Mesenchymal stem cell (in vitro differentiated cells and primary cell): ENCODE measurements around the gene PLCH2.

Experiments
- DNase-seq: peaks from one replicate; pipeline ENCODE4 v3.0.0-alpha.2; 2013
- H2AFZ ChIP-seq: one replicate; pipeline ENCODE4 v1.6.1; 2013; ENCODE audit warnings: low read depth, mild to moderate bottlenecking, control low read depth, inconsistent platforms, low read length, moderate library complexity
- H2AK5ac ChIP-seq: 2 replicates; pipeline ENCODE4 v1.6.1; 2013; ENCODE audit warnings: low read length, moderate library complexity, mild to moderate bottlenecking, inconsistent platforms; ENCODE audit not compliant: severe bottlenecking
- H2BK120ac ChIP-seq: one replicate; pipeline ENCODE4 v1.6.1; 2013; ENCODE audit warnings: low read depth, mild to moderate bottlenecking, inconsistent platforms, low read length, moderate library complexity
- H2BK12ac ChIP-seq, 2 experiments: one replicate each; pipeline ENCODE4 v1.6.1; 2013; ENCODE audit warnings: inconsistent platforms in 2 of 2, low read length in 2 of 2, mild to moderate bottlenecking in 2 of 2, moderate library complexity in 2 of 2, control low read depth in 1 of 2
- H2BK15ac ChIP-seq: one replicate; pipeline ENCODE4 v1.6.1; 2013; ENCODE audit warnings: mild to moderate bottlenecking, low read depth, inconsistent platforms; ENCODE audit not compliant: poor library complexity, severe bottlenecking
- H2BK5ac ChIP-seq: 2 replicates; pipeline ENCODE4 v1.6.1; 2013; ENCODE audit warnings: low read depth, mild to moderate bottlenecking, low read length, control low read depth, inconsistent platforms; ENCODE audit not compliant: poor library complexity, severe bottlenecking
- H3K14ac ChIP-seq, 2 experiments: one replicate each; pipeline ENCODE4 v1.6.1; 2013; ENCODE audit warnings: inconsistent platforms in 2 of 2, low read length in 2 of 2, control low read depth in 1 of 2, mild to moderate bottlenecking in 1 of 2, moderate library complexity in 1 of 2
- H3K18ac ChIP-seq, 2 experiments: one replicate each; pipeline ENCODE4 v1.6.1; 2013; ENCODE audit warnings: inconsistent platforms in 2 of 2, low read length in 2 of 2, control low read depth in 1 of 2, low read depth in 1 of 2, mild to moderate bottlenecking in 1 of 2
- H3K23ac ChIP-seq, 2 experiments: one replicate each; pipeline ENCODE4 v1.6.1; 2013; ENCODE audit warnings: inconsistent platforms in 2 of 2, low read length in 2 of 2, mild to moderate bottlenecking in 2 of 2, moderate library complexity in 2 of 2, control low read depth in 1 of 2
- H3K27ac ChIP-seq: 2 replicates; pipeline ENCODE4 v1.5.1; 2013; ENCODE audit warnings: mild to moderate bottlenecking, moderate library complexity, low read length, control low read depth, inconsistent platforms; ENCODE audit not compliant: poor library complexity, severe bottlenecking
- H3K27me3 ChIP-seq, 2 experiments: 2 replicates each; pipeline versions ENCODE4 v1.6.1 to v1.7.0; 2013; ENCODE audit warnings: low read length in 2 of 2, mild to moderate bottlenecking in 2 of 2, moderate library complexity in 2 of 2, control low read depth in 1 of 2, inconsistent platforms in 1 of 2; ENCODE audit not compliant: control insufficient read depth in 1 of 2, insufficient read depth in 1 of 2
- H3K36me3 ChIP-seq, 2 experiments: 2 replicates each; pipeline versions ENCODE4 v1.6.1 to v1.7.0; 2013; ENCODE audit warnings: low read length in 2 of 2, control low read depth in 1 of 2, inconsistent platforms in 1 of 2, low read depth in 1 of 2, mild to moderate bottlenecking in 1 of 2; ENCODE audit not compliant: insufficient read depth in 2 of 2, control insufficient read depth in 1 of 2
- H3K4ac ChIP-seq, 2 experiments: one replicate each; pipeline ENCODE4 v1.6.1; 2013; ENCODE audit warnings: inconsistent platforms in 2 of 2, low read length in 2 of 2, mild to moderate bottlenecking in 2 of 2, moderate library complexity in 2 of 2, control low read depth in 1 of 2, low read depth in 1 of 2
- H3K4me1 ChIP-seq: 2 replicates; pipeline ENCODE4 v1.6.1; 2013; ENCODE audit warnings: low read depth, low read length, control low read depth; ENCODE audit not compliant: control insufficient read depth, insufficient read depth
- H3K4me2 ChIP-seq: 2 replicates; pipeline ENCODE4 v1.6.1; 2013; ENCODE audit warnings: low read length, mild to moderate bottlenecking, inconsistent platforms; ENCODE audit not compliant: poor library complexity, severe bottlenecking
- H3K4me3 ChIP-seq, 2 experiments: 2 replicates each; pipeline versions ENCODE4 v1.5.1 to v1.7.0; 2013; ENCODE audit warnings: low read length in 2 of 2, mild to moderate bottlenecking in 2 of 2, control low read depth in 1 of 2, low read depth in 1 of 2; ENCODE audit not compliant: insufficient read depth in 1 of 2
- H3K79me1 ChIP-seq: replicated peaks from 2 replicates; pipeline ENCODE4 v1.6.1; 2013; ENCODE audit warnings: mild to moderate bottlenecking, control low read depth, low read length, inconsistent platforms; ENCODE audit not compliant: poor library complexity, severe bottlenecking
- H3K9ac ChIP-seq: 2 replicates; pipeline ENCODE4 v1.7.0; 2013; ENCODE audit warnings: mild to moderate bottlenecking, low read length, moderate library complexity
- H3K9me3 ChIP-seq: 2 replicates; pipeline ENCODE4 v1.7.0; 2013; ENCODE audit warnings: mild to moderate bottlenecking, low read length; ENCODE audit not compliant: control insufficient read depth
- H4K8ac ChIP-seq: one replicate; pipeline ENCODE4 v1.6.1; 2013; ENCODE audit warnings: inconsistent platforms, mild to moderate bottlenecking, low read length, moderate library complexity
- H4K91ac ChIP-seq: one replicate; pipeline ENCODE4 v1.6.1; 2013; ENCODE audit warnings: mild to moderate bottlenecking, low read length, inconsistent platforms
- WGBS: methylation state at CpG from one replicate; pipeline ENCODE4 v1.1.7; 2013; ENCODE audit warnings: mixed read lengths; 5-methylcytosine and 5-hydroxymethylcytosine counted together

The PLCH2 gene

GRCh38 chr1:2474104-2474844 is 1.8 kb upstream of the PLCH2 start:
- H2BK12ac ChIP-seq, result no peak overlapping the region
- no peak for DNase-seq
- no peak overlapping the region for H3K18ac ChIP-seq
- H4K91ac ChIP-seq, result no peak overlapping the region
- H3K27ac ChIP-seq, result no peak overlapping the region
- no peak overlapping the region for H3K4me3 ChIP-seq
- peaks cover 0 to 63% of the 10 kb centered on the region in 2 experiments for H3K27me3 ChIP-seq
- no peak overlapping the region for H3K4me2 ChIP-seq
- H2BK15ac ChIP-seq, result no peak overlapping the region
- peaks cover 0 to 30% of the 10 kb centered on the region in 2 experiments for H3K36me3 ChIP-seq
- peaks cover 12% of the 10 kb centered on the region for H3K79me1 ChIP-seq
- H3K14ac ChIP-seq, result no peak overlapping the region
- H3K9ac ChIP-seq, result no peak overlapping the region
- no peak overlapping the region for H2AK5ac ChIP-seq
- no peak overlapping the region for H3K4ac ChIP-seq
- no peaks in the 10 kb centered on the region for H3K9me3 ChIP-seq
- peaks cover 56% of the 10 kb centered on the region for H3K4me1 ChIP-seq
- no peak overlapping the region for H4K8ac ChIP-seq
- no peak overlapping the region for H3K23ac ChIP-seq
- no peak overlapping the region for H2BK120ac ChIP-seq
- 39% methylated on average over 17 of the region's 17 CpGs for WGBS
- H2BK5ac ChIP-seq, result no peak overlapping the region
- H2AFZ ChIP-seq, result no peak overlapping the region

GRCh38 chr1:2474933-2475371 is 1.1 kb upstream of the PLCH2 start:
- Histone ChIP-seq H4K91ac (no peak overlapping the region), H3K9me3 (no peaks in the 10 kb centered on the region), H2BK15ac (no peak overlapping the region), H3K18ac (no peak overlapping the region), H3K14ac (no peak overlapping the region), H2AK5ac (no peak overlapping the region), H3K79me1 (peaks cover 10% of the 10 kb centered on the region), H3K4ac (no peak overlapping the region), H3K27me3 (peaks cover 0 to 59% of the 10 kb centered on the region in 2 experiments), H3K9ac (no peak overlapping the region), H3K36me3 (peaks cover 0 to 36% of the 10 kb centered on the region in 2 experiments), H2AFZ (no peak overlapping the region), H2BK120ac (no peak overlapping the region), H4K8ac (no peak overlapping the region), H3K27ac (no peak overlapping the region), H3K4me1 (peaks cover 52% of the 10 kb centered on the region), H2BK12ac (no peak overlapping the region), H3K4me3 (no peak overlapping the region), H3K23ac (no peak overlapping the region), H2BK5ac (no peak overlapping the region), H3K4me2 (no peak overlapping the region)
- WGBS, result 57% methylated on average over 13 of the region's 13 CpGs
- no peak for DNase-seq

DNA sequence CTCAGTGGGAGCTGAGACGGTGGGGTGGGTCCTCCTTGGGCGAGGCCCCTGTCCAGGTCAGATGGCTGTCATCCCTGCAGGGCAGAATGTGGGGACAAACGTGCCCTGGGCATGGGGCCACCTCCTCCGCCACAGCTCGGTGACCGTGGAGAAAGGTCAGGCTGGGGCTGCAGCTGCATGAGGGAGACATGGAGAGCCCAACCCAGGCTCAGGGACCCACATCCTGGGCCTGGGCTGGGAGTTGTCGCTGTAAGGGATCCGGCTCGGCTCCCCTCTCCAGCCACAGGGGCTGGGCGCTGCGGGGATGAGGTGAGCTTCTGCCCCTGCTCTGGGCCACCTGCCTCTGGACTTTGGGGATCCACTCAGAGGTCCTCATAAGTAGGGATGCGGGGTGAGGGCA is 518 bp upstream of the PLCH2 start:
- 91% methylated on average over 12 of the region's 12 CpGs for WGBS

GRCh38 chr1:2477309-2477708 is 1.2 kb downstream of the PLCH2 start:
- Histone ChIP-seq H3K14ac (no peak overlapping the region), H2AFZ (no peak overlapping the region), H3K27me3 (peaks cover 0 to 43% of the 10 kb centered on the region in 2 experiments), H2BK5ac (no peak overlapping the region), H3K4me3 (no peak overlapping the region), H3K9me3 (no peaks in the 10 kb centered on the region), H3K9ac (no peak overlapping the region), H3K79me1 (peaks cover 10% of the 10 kb centered on the region), H3K4me1 (peaks cover 56% of the 10 kb centered on the region), H3K4me2 (no peak overlapping the region), H3K23ac (no peak overlapping the region), H2BK120ac (no peak overlapping the region), H3K18ac (no peak overlapping the region), H3K4ac (no peak overlapping the region), H2BK15ac (no peak overlapping the region), H2BK12ac (no peak overlapping the region), H2AK5ac (no peak overlapping the region), H4K91ac (no peak overlapping the region), H3K36me3 (peaks cover 0 to 40% of the 10 kb centered on the region in 2 experiments), H4K8ac (no peak overlapping the region), H3K27ac (no peak overlapping the region)
- DNase-seq, result no peak
- WGBS, result 76% methylated on average over 12 of the region's 12 CpGs

More for the DNA sequence above, 518 bp upstream of the PLCH2 start:
- no peak overlapping the region for H3K9ac ChIP-seq
- H3K9me3 ChIP-seq, result no peaks in the 10 kb centered on the region
- H2BK5ac ChIP-seq, result no peak overlapping the region
- no peak overlapping the region for H3K14ac ChIP-seq
- peaks cover 0 to 56% of the 10 kb centered on the region in 2 experiments for H3K27me3 ChIP-seq
- DNase-seq, result no peak
- H3K18ac ChIP-seq, result no peak overlapping the region
- H2BK15ac ChIP-seq, result no peak overlapping the region
- H4K91ac ChIP-seq, result no peak overlapping the region
- H3K23ac ChIP-seq, result no peak overlapping the region
- H3K27ac ChIP-seq, result no peak overlapping the region
- no peak overlapping the region for H3K4me3 ChIP-seq
- H2BK120ac ChIP-seq, result no peak overlapping the region
- no peak overlapping the region for H2BK12ac ChIP-seq
- no peak overlapping the region for H4K8ac ChIP-seq
- no peak overlapping the region for H3K4me2 ChIP-seq
- H3K4ac ChIP-seq, result no peak overlapping the region
- peaks cover 0 to 41% of the 10 kb centered on the region in 2 experiments for H3K36me3 ChIP-seq
- no peak overlapping the region for H2AK5ac ChIP-seq
- peaks cover 51% of the 10 kb centered on the region for H3K4me1 ChIP-seq
- H2AFZ ChIP-seq, result no peak overlapping the region
- peaks cover 10% of the 10 kb centered on the region for H3K79me1 ChIP-seq
